HG03064 (cell line): Measurements from ENCODE around the gene PLCB1.

Experiments used
- ATAC-seq: cut with Tn5 transposase; IDR thresholded peaks from one replicate; pipeline ENCODE4 v1.9.1; 2021; ENCODE audit warnings: low read depth; ENCODE audit not compliant: unreplicated experiment

Gene PLCB1

DNA sequence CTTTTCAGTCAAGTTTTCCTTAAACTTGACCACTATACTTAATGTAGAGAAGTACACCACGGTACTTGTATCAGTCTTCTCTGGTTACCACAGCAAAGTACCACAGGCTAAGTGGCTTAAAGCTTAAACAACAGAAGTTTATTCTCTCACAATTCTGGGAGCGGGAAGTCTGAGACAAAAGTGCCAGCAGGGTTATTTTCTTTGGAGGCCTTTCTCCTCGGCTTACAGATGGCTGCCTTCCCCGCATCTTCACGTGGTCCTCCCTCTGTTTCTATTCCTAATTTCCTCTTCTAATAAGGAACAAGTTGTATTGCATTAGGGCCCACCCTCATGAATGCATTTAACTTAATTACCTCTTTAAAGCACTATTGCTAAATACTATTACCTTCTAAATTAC is 258.0 kb downstream of the PLCB1 start:
- ATAC-seq, result no peak

DNA sequence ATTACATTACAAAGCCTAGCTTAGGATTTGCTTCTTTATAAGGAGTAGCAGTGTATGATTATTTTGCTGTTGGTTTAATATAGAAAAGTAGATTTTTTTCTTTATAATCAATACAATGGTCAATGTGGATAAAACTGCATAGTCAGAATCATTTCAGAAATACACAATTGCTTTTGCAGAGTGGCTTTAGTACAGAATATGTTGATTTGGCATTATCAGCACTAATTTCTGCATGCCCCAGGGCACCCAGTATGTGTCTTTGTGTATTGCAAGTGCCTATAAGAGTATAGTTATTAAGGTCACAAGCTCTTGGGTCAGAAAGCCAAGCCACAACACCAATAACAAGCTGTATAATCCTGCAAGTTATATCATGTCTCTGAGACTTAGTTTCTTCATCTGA is 258.4 kb downstream of the PLCB1 start:
- ATAC-seq, result no peak

DNA sequence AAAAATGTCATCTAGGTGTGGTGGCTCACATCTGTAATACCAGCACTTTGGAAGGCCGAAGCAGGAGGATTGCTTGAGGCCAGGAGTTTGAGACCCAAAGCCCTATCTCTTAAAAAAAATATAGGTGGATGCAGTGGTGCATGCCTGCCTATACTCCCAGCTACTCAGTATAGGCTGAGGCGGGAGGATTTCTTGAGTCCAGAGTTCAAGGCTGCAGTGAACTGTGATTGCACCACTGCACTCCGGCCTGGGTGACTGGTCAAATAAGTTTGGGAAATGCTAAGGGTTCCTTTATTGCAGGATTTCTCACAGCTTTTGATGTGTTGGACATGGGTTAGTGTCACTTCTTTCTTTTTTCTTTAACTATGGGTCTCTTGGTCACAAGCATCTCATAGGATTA is 261.3 kb downstream of the PLCB1 start:
- ATAC-seq, result no peak

DNA sequence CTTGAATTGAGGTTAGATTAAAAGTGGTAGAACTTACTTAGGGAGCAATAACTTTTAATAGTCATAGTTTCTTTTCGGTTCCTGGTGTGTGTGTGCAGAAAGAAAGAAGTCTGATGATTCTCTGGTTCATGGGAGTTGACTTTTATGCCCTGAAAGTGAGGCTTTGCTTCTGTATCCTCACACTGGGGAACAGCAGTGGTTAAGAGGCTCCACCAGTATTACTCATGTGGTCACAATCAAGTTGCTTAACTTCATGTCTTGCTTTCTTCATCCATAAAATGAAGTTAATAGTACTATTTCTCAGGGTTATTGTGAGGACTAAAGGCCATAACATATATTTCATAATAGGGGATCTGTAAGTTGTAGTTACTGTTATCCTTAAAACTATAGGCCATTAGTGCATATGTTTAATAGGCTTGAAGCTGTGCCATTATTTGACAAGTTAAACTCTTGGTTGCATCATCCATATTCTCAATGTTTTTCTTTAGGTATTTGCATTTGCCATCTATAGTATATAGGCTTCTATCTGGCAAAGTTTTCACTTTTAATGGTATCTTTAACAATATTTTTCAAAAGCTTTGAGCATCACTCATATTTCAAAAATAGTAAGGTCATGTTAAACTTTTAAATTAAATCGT is 262.4 kb downstream of the PLCB1 start:
- ATAC-seq, result peak; percentile 84

DNA sequence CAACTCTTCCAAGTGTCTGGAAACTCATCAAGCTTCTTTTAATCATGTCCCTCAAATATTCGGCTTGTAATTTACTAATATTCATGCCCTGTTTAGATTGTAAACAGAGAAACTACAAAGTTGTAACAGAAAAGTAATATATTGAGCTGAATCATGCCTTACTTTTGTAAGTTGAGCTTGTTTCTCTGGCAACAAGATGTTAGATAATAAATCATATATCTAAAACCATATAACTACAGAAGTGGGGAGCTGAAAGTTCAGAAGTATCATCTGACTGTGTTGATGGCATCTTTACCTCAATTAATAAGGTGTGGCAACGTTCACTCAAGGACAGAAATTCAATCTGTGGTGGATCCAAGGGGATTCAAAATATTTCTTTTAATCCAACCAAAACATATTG is 263.9 kb downstream of the PLCB1 start:
- no peak for ATAC-seq

DNA sequence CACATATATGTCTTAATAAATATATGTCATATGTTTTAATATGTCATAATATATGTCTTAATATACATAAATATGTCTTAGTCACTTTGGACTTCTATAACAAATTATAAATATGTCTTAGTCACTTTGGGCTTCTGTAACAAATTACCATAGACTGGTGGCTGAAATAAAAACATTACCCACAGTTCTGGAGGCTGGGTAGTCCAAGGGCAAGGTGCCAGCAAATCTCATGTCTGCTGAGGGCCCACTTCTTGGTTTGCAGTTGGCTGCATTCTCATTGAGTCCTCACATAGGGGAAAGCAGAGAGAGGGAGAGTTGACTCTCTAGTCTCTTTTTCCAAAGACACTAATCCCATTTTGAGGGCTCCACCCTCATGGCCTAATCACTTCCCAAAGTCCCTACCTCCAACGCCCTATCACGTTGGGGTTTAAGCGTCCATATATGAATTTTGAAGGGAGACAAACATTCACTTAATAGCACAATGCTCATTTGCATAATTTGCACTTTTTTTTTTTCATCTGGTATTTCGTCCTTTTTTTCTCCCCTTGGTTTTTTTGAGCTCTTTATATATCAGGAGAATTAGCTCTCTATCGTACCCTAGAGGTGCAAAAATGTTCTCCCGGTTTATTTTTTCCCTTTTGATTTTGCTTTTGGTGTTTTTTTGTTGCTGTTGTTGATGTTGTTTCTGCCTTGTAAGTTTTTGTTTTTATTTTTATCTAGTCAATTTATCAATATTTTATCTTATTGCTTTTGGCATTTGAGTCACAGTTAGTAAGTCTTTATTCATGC is 266.4 kb downstream of the PLCB1 start:
- ATAC-seq, result no peak

DNA sequence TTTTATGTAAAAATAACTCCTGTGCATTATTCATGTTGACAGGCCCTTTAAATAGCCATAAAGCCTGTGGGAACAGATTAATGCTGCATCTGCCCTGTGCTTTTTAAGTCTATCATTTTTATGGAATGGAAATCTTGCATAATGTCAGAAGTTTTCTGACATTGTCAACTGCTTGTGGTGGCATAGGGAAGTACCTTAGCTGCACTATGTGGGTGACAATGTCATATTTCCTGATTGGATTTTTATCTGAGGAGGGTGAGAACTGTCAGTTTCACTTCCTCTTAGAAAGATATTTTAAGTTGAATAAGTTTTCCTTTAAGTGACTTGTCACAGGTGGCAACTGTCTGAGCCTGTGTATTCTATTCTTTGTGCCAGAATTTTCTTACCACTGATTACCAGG is 267.9 kb downstream of the PLCB1 start:
- ATAC-seq, result peak; percentile 97

DNA sequence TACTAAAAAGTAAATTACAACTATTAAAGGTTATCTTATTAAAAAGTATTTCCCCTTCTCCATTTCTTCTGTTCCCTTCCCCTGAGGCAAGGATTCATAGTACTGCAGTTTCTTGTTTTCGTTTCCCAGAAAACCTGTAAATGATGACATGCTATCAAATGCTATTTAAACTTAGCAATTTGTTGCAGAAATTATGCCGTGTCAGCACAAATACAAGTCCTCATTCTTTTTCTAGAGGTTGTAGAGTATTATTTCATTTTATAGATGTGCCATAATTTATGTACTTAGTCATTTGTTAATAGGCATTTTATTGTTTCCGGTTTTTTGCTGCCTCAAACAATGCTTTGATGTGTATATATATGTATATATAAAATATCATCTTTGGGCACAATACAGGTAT is 268.4 kb downstream of the PLCB1 start:
- no peak for ATAC-seq

DNA sequence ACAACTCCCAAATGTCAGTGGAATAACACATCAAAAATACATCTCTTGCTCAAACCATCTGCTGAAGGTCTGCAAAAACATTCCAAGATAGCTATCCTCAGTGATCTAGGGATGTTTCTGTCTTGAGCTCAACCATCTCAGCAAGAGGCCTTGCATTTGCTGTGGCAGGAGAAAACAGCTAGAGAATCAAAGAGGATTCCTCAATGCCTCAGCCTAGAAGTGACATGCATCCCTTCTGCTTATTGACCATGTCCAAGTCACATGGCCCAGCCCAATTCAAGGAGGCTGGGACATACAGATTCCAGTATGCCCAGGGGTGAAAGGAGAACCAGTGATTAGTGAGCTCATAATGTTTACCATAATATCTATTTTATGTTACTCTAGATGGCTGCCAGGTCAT is 269.5 kb downstream of the PLCB1 start:
- no peak for ATAC-seq

DNA sequence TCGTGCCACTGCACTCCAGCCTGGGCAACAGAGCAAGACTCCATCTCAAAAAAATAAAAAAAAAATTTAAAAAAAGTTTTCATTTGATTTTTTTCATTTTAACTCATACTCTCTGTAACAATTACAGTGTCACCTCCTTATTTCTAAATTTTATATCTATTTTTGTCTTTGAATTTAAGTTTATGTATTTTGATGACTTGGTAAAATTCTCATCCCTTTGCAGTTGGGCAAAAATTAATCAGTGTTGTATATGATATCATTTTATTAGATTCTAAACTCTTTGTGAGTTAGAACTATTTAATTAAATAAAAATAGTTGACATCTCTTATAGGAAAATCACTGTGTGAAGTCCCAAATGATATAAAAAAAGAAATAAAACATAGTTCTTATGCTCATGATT is 270.7 kb downstream of the PLCB1 start:
- no peak for ATAC-seq

DNA sequence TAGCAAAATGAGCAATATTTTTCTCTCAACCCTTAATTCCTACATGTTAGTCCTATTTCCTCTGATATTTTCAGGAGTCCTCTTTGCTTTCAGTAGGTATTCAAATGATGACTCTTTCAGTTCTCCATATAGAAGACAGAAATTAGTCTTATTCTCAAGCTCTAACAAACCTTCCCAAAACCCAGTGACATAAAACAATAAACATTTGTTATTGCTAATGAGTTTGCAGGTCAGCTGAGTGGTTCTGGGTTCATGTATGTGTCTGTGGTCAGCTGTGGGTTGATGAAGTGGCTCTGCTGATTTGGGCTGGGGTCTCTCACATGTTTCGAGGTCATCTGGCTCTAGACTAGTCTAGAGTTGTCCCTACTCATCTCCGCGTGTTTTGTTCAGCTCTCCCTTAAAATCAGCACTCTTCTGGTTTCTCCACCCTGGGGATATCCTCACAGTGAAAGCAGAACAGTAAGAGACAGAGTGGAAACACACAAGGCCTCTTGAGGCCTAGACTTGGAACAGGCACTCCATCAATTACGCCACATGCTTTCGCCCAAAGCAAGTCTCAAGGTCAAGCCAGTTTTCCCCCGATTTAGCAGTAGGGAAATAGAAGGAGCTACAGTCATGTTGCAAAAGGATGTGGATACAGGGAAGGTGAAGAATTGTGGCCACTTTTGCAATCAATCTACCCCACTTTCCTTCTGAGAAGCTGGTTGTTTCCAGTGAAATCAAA is 273.0 kb downstream of the PLCB1 start:
- ATAC-seq, result no peak

DNA sequence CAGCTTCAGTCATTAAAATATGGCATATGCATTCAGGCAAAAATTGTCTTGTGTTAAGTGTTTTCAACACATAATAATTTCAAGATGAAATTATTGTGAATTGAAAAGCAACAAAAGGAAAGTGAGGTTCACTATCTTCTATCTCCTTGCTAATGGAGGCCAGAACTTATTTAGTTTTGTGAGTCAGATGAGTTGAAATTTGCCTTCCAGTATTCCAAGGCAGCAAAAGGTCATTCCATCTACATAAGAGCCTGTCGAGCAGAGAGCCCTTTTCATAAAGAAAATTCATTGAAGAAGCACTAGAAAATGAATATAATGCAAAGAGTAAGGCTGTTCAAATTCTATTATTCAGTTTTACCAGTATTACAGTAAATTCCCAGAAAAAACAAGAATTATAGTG is 274.3 kb downstream of the PLCB1 start:
- ATAC-seq, result no peak

DNA sequence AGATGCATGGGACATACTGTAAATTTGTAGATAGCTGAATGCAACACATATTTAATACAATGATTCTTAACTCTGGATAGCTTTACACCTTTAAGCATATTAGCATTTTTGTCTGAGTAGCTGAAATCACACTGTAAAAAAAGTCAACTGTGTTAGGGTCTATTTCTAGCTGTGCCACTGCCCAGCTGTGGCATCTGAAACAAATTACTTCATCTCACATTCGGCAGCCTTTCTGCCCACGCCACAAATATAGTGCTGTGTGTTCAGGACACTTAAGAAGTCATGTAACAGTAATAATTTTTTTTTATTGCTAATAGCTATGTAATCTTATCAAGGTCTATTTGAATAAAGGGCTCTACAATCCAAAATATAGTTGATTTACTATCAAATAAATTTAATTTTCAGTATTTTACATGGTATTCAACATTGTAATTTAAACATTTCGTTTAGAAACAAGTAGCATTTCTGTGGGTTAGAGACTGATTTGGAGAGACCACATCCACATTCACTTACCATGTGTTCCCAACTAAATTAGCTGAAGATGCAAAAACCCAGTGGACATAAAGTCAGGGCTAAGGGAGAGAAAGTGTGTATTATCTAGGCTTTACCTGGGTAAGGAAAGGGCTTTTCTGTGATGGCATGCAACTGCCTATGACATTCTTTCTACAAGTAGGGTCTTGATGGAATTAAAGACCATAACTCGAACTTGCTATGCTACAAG is 276.7 kb downstream of the PLCB1 start:
- ATAC-seq, result no peak

DNA sequence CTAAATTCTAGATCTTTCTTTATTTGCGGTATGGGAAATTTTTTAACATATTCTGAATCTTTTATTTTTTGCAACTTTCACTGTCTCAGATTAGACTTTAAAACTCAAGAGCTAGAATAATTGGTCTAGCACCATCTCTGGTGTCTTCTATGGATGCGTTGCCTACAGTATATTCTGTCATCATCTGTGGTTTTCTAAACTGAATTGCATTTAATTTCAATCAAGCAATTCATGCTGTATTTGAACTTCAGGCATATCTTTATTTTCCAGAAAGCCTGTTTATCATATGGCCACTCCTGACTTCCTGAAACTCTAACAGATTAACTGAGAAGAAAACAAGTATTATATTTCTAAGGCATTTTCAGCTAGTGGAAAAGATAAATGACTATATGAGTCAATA is 281.6 kb downstream of the PLCB1 start:
- no peak for ATAC-seq

DNA sequence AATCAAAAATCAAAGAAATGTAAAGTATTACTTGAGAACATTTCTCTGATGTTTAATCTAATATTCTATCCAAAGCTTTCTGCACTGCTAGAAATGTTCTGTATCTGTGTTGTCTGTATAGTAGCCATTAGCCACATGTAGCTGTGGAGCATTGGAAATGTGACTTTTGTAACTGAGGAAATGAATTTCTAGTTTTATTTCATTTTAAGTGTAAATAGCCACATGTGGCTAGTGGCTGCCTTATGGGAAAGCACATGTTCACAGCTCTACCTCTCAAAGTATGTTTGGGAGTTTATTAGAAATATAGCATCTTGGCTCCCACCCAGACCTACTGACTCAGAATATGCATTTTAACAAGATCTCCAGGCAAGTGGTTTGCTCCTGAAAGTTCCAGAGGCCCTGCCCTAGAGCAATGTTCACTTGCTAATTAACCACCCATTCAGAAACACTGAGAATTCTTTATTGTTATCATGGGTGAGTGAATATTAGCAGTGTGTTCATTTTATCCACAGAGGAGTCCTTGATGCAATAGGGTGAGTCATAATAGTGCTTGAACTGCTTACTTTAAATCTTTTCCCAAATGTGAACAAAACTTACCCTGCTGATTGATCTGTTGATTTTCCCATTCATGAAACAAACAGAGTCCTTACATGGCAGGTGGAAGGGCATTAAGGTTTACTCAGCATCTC is 282.7 kb downstream of the PLCB1 start:
- ATAC-seq, result no peak

DNA sequence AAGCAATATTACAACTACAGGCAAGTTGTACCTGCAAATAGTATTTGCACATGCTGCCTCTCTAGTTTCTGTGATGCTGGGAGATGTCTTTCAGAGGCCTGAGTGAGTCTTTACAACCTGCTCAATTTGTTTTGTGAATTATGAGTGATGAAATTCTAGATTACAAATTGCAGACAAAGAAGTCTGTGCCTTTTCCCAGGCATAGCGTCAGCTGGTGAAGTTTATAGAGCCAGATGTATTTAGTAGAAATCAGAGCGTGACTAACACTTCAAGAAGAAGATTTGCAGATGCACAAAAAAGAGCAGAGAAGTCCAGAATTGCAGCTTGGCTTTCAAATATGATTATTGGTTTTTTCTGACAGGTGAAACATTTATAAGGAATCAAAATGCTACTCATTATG is 289.9 kb downstream of the PLCB1 start:
- no peak for ATAC-seq

DNA sequence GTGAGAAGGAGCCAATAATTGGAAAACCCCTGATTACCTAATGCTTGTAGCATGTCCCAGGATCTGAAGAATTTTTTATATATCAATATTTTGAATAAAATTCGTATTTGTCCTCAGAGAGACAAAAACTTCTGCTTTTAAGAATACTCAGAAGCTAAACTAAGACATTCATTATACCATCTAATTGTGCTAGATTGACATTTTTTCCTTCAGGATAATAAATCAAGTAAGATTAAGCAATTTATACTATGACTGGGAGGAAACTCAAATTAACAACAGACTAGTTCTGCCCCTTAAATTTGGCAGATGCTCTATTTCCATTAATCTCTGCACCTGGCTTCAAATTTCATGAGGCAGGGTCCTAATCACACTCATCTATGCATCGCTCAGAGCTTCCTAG is 291.4 kb downstream of the PLCB1 start:
- ATAC-seq, result no peak

DNA sequence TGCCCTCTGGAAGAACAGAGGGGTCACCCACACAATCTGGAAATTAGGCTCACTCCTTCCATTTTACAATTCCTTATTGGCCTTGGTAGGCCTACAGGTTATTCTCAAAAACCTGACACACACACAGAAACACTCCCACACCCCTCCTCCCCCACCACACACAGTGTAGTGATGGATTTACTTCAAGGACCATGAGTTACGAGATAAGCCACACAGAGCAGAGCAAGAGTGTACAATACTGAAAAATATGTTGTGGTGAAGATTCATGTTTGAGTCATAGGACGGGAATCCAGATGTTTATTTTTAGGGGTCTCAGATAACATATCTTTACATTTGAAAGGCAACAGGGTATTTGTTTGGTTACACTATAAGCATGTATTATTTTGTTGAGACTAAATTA is 291.9 kb downstream of the PLCB1 start:
- ATAC-seq, result no peak

DNA sequence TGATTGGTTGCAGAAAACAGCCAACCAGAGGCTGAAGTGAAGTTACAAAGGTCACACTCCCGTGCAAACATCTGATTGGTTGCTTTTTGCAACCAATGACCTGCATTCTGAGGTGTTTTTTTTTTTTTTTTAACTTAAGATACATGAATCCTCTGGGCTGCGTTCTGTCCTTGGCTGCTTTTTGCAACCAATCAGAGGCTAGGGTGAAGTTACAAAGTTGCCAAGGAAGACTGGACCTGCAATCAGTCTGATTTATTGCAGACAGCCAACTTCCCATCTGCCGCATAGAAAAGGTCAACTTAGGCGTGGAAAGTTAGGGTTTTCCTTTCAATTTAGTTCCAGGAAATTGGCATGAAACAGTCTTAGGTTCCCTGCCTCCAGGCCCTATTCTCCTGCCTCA is 292.9 kb downstream of the PLCB1 start:
- ATAC-seq, result no peak

DNA sequence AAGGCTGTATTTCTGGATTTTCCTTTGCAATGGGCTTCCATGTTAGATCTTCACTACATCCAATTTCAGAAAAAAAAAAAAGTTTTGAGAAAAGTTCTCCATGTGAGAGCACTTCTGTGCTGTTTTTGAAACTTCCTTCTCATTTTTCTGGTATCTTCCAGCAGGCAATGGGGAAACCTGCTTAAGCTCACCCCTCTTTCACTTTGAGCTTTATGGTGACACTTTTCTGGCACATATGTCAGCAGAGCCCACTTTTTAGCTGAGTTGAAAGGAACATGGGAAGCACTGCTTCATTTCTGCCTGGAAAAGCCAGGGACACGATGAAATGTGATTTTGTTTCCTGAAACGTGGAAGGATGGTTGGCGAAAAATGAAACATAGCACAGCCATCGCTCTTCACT is 293.7 kb downstream of the PLCB1 start:
- ATAC-seq, result no peak
